HFF-Myc (cell line): ENCODE measurements around the gene TCTA.
"Not testable (repeated sequence)": the region's sequence is repeated elsewhere in the genome, so short reads cannot be mapped to it uniquely, and the experiment has no call there.

Source experiments
- DNase-seq: peaks from one replicate; pipeline ENCODE4 v3.0.0-alpha.2; 2011; ENCODE audit warnings: low read depth; ENCODE audit errors: extremely low read depth
- H3K4me3 ChIP-seq: replicated peaks from 2 replicates; pipeline ENCODE4 v1.5.1; 2011; ENCODE audit warnings: low read depth, mild to moderate bottlenecking, control low read depth, low read length
- CTCF ChIP-seq: IDR thresholded peaks from 2 replicates; pipeline ENCODE4 v1.5.1; 2012; ENCODE audit warnings: mild to moderate bottlenecking, low read depth, low read length, control low read depth; ENCODE audit errors: missing control alignments

Gene TCTA

DNA sequence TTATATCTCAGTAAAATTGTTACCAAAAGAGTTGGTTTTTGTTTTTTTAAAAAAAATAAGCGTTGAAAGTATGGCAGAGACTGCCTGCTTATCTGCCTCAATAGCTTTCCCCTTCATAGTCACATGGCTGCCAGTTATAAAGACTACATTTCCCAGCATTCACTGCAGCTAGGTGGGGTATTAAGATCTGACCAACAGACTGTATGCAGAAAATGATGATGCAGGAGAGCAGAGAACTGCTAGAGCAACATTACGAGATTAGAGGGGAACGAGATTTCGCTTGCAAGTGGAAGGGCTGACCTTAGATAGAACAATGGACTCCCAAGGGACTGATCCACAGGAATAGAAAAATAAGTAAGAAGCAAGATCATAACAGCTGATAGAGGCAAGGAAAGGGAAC, 14.8 kb upstream of the TCTA start:
- no peak for DNase-seq
- TF ChIP-seq CTCF = no peak
- H3K4me3 ChIP-seq = no peak overlapping the region

DNA sequence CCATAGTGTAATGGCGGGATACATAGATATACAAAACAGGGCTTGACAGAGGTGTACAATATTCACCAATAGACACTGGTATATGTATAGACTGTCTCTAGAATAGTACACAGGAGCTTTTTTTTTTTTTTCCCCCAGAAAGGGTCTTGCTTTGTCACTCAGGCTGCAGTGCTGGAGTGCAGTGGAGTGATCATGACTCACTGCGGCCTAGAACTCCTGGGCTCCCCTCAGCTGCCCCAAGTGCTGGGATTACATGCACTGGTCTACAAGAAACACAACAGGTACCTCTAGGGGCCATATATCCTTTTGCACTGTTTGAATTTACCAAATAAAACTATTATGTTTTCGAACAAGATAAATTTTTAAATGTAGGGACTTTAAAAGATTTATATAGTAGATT, 12.8 kb upstream of the TCTA start:
- DNase-seq = no peak
- no peak for TF ChIP-seq CTCF
- H3K4me3 ChIP-seq = no peak overlapping the region

- no peak for DNase-seq
- no peak overlapping the region for H3K4me3 ChIP-seq
- TF ChIP-seq CTCF = no peak
Measured at GRCh38 chr3:49401766-49402165, 10.5 kb upstream of the TCTA start.

GRCh38 chr3:49403891-49404290, 8.3 kb upstream of the TCTA start:
- no peak overlapping the region for H3K4me3 ChIP-seq
- TF ChIP-seq CTCF = no peak
- no peak for DNase-seq

DNA sequence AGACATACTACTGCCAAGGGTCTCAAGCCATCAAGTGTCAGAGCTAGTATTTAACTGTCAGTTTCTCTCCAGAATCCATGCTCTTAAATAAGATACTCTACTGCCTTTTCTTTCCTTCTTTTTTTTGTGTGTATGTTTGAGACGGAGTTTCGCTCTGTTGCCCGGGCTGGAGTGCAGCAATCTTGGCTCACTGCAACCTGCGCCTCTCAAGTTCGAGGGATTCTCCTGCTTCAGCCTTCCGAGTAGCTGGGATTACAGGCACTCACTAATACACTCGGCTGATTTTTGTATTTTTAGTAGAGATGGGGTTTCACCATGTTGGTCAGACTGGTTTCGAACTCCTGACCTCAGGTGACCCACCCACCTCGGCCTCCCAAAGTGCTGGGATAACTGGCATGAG, 6.7 kb upstream of the TCTA start:
- DNase-seq, H3K4me3 ChIP-seq: not testable (repeated sequence)

GRCh38 chr3:49406571-49407565, 5.4 kb upstream of the TCTA start:
- H3K4me3 ChIP-seq = no peak overlapping the region
- DNase-seq = no peak
- TF ChIP-seq CTCF = no peak

DNA sequence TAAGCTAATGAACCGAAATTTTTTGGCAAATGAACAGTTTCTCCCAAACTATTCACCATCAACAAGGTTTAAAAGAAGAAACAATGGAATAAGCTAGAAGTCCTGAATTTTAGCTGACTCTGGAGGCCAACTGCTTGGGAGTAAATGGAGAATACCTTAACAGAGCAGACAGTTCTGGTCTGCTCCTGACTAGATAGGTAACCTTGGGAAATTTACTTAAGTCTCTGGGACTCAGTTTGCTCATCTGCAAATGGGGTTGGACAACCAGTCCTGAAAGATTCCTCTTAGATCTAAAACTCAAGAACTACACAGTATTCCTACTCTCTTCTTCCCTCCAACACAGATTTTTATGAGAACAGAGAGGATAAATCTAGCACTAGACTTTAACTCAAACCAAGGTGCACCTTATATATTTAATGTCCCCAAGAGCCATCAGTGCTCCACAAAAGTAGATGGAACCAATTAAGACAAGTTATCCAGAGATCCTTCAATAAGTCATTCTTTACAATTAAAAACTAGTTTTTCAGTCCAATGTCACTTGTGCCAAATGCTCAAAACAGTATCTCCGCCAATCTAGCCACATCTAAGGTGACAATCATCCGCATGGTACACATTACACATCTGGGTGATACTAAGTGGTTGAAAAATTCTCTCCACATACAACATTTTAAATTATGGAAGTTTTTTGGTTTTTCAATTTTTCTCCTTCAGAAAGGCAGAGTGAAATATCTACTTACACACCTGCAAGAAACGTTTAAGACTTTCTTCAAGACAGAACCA, 2.0 kb upstream of the TCTA start:
- DNase-seq = no peak
- H3K4me3 ChIP-seq = peak overlapping the region; percentile 88
- TF ChIP-seq CTCF = no peak
